Dedifferentiated amniotic fluid mesenchymal stem cell (primary cell): ENCODE measurements around the gene CLCA4.

Experiments used
- DNase-seq: peaks from one replicate; pipeline ENCODE4 v3.0.0-alpha.2; 2016; ENCODE audit errors: extremely low spot score

Gene CLCA4

DNA sequence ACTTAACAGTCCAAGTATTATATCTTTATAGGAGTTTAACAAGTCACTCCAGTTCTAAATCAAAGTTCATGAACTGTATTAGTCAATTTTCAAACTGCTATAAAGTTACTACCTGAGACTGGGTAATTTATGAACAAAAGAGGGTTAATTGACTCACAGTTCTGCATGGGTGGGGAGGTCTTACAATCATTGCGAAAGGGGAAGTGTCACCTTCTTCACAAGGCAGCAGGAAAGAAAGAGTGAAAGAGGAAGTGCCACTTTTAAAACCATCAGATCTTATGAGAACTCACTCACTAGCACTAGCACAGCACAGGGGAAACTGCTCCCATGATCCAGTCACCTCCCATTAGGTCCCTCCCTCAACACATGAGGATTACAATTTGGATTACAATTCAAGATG lies 70.0 kb downstream of the CLCA4 start:
- DNase-seq: no peak

DNA sequence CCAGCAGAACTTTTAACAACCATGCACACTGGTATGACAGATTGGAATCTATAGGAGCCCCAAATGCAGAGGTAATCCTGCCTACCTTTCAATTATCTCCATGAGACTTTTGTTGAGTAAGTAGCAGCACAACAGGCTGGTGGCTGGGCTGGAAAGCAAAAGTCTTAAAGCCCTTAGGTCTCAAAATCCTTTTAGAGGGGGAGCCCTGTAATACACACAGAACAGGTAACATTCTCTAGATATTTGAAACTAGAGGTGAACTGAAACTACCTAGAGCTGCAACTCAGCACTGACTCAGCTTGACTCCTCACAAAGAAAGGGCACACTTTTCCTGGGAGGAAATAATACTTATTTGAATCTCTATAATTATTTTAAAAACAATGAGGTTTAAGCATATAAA lies 71.5 kb downstream of the CLCA4 start:
- no peak for DNase-seq

DNA sequence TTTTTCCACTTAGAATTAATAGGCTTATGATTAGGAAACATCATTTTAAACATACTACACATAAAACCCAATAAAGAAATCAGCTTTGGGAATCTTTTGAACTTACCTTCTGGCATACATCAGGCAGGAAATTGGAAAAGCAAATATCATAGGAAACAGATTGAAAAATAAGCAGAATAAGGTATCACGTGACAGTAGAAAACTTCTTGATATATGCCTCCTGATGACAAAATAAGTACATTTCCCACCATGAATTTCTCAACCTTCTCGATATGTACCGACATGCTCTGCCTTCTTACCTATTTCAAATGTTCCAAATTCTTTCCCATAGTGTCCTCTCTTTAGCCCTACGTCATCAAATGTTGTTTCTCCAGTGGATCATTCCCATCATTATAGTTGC lies 72.4 kb downstream of the CLCA4 start:
- DNase-seq: no peak

DNA sequence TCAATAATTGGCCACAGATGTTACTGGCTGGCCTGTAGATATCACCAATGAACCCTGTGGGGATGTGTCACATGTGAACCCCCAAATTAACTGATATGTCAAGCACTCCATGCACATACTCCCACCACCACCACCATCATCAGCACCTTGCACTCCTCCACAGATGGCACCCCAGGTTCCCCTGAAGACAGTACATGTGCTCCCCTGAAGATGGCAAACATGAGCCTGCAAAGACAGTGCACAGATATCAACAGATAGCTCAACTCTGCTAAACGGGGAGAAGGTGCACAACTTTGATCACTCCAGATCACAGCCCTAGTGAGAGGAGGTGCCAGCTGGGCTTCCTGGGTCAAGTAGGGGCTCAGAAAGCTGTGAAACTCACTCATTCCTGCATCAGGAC lies 74.4 kb downstream of the CLCA4 start:
- no peak for DNase-seq
